HCT116 (cell line): Measurements from ENCODE around the gene SLCO2A1. TPM values are rescaled to one million over a fixed set of nuclear protein-coding genes. Genes with fewer than 3 reads are reported as not detected.

Experiments
- ATAC-seq: fragments of 200-7000 bp; cut with Tn5 transposase; 2 replicates; pipeline ENCODE4 v1.9.1; 2020; ENCODE audit warnings: mild to moderate bottlenecking, moderate library complexity
- BruUV-seq: library from RNA; stranded (reverse); fragments of 400-500 nt; replicated peaks from 2 replicates; lab custom pipeline; 2021; lab: Mats Ljungman, UMichigan
- CTCF ChIA-PET: fragments of 300-600 bp; sonication (Branson Sonifier 250); formaldehyde crosslinking; loops from one replicate; lab custom pipeline; 2021; ENCODE audit warnings: antibody characterized with exemption; lab: Charles Lee
- POLR2A ChIA-PET: fragments of 300-600, 350-600 bp; sonication (Branson Sonifier 250); formaldehyde crosslinking; loops from one replicate; lab custom pipeline; 2021; ENCODE audit warnings: antibody characterized with exemption; lab: Charles Lee
- RAD21 ChIA-PET, 2 experiments: fragments of 300-600 bp; sonication (Branson Sonifier 250); formaldehyde crosslinking; loops; one replicate each; lab custom pipeline; 2023; ENCODE audit warnings: low total read pairs in 2 of 2; ENCODE audit not compliant: uncharacterized antibody in 2 of 2, unreplicated experiment in 2 of 2, low non-redundant PET in 1 of 2; lab: Charles Lee
- DNase-seq: peaks from one replicate; pipeline ENCODE4 v3.0.0-alpha.2; 2010; ENCODE audit warnings: low read depth, low spot score
- H2AFZ ChIP-seq: fragments of 200-600 bp; shearing (Covaris generic), sonication (generic); 2 replicates; pipeline ENCODE4 v1.6.1; 2017; ENCODE audit warnings: low read depth, mixed run types, mixed read lengths, antibody characterized with exemption, low read length; ENCODE audit not compliant: poor library complexity, severe bottlenecking
- H3K27ac ChIP-seq: 2 replicates; pipeline ENCODE4 v1.5.1; 2012; ENCODE audit warnings: low read depth, low read length
- H3K27me3 ChIP-seq: fragments of 200-600 bp; sonication (generic); 2 replicates; pipeline ENCODE4 v1.6.1; 2016; ENCODE audit warnings: mixed run types, low read length, mixed read lengths; ENCODE audit not compliant: insufficient read depth
- H3K36me3 ChIP-seq, 2 experiments: fragments of 200-500 bp in 1 of 2; fragments of 200-600 bp in 1 of 2; sonication (Bioruptor generic) in 1 of 2; sonication (generic) in 1 of 2; 2 replicates each; pipeline versions ENCODE4 v1.5.1 to v1.6.1; 2014 to 2016; ENCODE audit warnings: low read length in 2 of 2, inconsistent platforms in 1 of 2, mixed read lengths in 1 of 2, mixed run types in 1 of 2; ENCODE audit not compliant: insufficient read depth in 2 of 2, control insufficient read depth in 1 of 2
- H3K4me1 ChIP-seq, 2 experiments: fragments of 200-600 bp in 1 of 2; sonication (generic) in 1 of 2; 2 replicates each; pipeline versions ENCODE4 v1.5.1 to v1.6.1; 2012 to 2017; ENCODE audit warnings: low read length in 2 of 2, inconsistent platforms in 1 of 2, mild to moderate bottlenecking in 1 of 2, mixed read lengths in 1 of 2, mixed run types in 1 of 2, moderate library complexity in 1 of 2; ENCODE audit not compliant: insufficient read depth in 2 of 2, control insufficient read depth in 1 of 2
- H3K4me2 ChIP-seq: fragments of 200-600 bp; sonication (generic); 2 replicates; pipeline ENCODE4 v1.6.1; 2017; ENCODE audit warnings: mixed run types, low read length, mixed read lengths
- H3K4me3 ChIP-seq, 2 experiments: fragments of 200-600 bp in 1 of 2; sonication (generic) in 1 of 2; replicated peaks in 1 of 2; 2 replicates each; pipeline ENCODE4 v1.5.1; 2011 to 2016; ENCODE audit warnings: low read length in 2 of 2, control low read depth in 1 of 2, low read depth in 1 of 2, mild to moderate bottlenecking in 1 of 2, mixed read lengths in 1 of 2, mixed run types in 1 of 2
- H3K79me2 ChIP-seq: fragments of 200-600 bp; sonication (generic); 2 replicates; pipeline ENCODE4 v1.6.1; 2017; ENCODE audit warnings: mild to moderate bottlenecking, mixed run types, low read length, moderate library complexity, mixed read lengths; ENCODE audit not compliant: insufficient read depth
- H3K9ac ChIP-seq: fragments of 200-600 bp; sonication (generic); 2 replicates; pipeline ENCODE4 v1.6.1; 2016; ENCODE audit warnings: low read length, mixed read lengths
- H3K9me2 ChIP-seq: fragments of 200-600 bp; sonication (generic), shearing (Covaris generic); 2 replicates; pipeline ENCODE4 v1.6.1; 2017; ENCODE audit warnings: mixed run types, mild to moderate bottlenecking, moderate library complexity; ENCODE audit not compliant: insufficient read depth
- H3K9me3 ChIP-seq, 2 experiments: fragments of 200-500 bp in 1 of 2; fragments of 200-600 bp in 1 of 2; sonication (Bioruptor generic) in 1 of 2; sonication (generic) in 1 of 2; 2 replicates each; pipeline ENCODE4 v1.6.1; 2014 to 2017; ENCODE audit warnings: low read length in 2 of 2, mixed read lengths in 2 of 2, inconsistent platforms in 1 of 2, low read depth in 1 of 2, mild to moderate bottlenecking in 1 of 2, mixed run types in 1 of 2, moderate library complexity in 1 of 2; ENCODE audit not compliant: control insufficient read depth in 1 of 2, insufficient read depth in 1 of 2
- H4K20me1 ChIP-seq: fragments of 200-600 bp; sonication (generic), shearing (Covaris generic); 2 replicates; pipeline ENCODE4 v1.6.1; 2017; ENCODE audit warnings: mixed run types, mild to moderate bottlenecking, moderate library complexity; ENCODE audit not compliant: insufficient read depth
- CEBPB ChIP-seq: IDR thresholded peaks from 2 replicates; pipeline ENCODE4 v1.6.1; 2012; ENCODE audit warnings: low read depth
- EGR1 ChIP-seq: IDR thresholded peaks from 2 replicates; pipeline ENCODE4 v1.6.1; 2012; ENCODE audit warnings: low read depth
- MAX ChIP-seq: IDR thresholded peaks from 2 replicates; pipeline ENCODE4 v1.6.1; 2012
- RAD21 ChIP-seq: IDR thresholded peaks from 2 replicates; pipeline ENCODE4 v1.6.1; 2012; ENCODE audit warnings: low read depth, mild to moderate bottlenecking
- TCF7L2 ChIP-seq: IDR thresholded peaks from 2 replicates; pipeline ENCODE4 v1.7.0; 2011; ENCODE audit warnings: borderline replicate concordance, inconsistent platforms; ENCODE audit not compliant: insufficient read depth, insufficient read length; ENCODE audit errors: extremely low read depth
- YY1 ChIP-seq: IDR thresholded peaks from 2 replicates; pipeline ENCODE4 v1.6.1; 2011; ENCODE audit warnings: low read length, low read depth, moderate library complexity, mild to moderate bottlenecking; ENCODE audit not compliant: insufficient replicate concordance; ENCODE audit errors: extremely low read depth
- intact Hi-C: fragments of 100-400 bp; cut with micrococcal nuclease; formaldehyde crosslinking; loops from 2 replicates; pipeline ENCODE4 v1.10.0; 2022
- total RNA-seq: library from RNA; stranded (reverse); gene quantifications from one replicate; pipeline ENCODE4 v1.2.1, GENCODE V29; 2021; ENCODE audit not compliant: unreplicated experiment
- TF ChIP-seq, protein P1 (sequence below), 3 experiments: fragments of 200-600 bp in 1 of 3; sonication (generic) in 1 of 3; IDR thresholded peaks in 2 of 3; conservative IDR thresholded peaks in 1 of 3; 2 replicates each; pipeline ENCODE4 v1.5.1; 2012 to 2017; ENCODE audit warnings: low read depth in 2 of 3, low read length in 2 of 3, antibody characterized with exemption in 1 of 3, borderline replicate concordance in 1 of 3, control low read depth in 1 of 3, mild to moderate bottlenecking in 1 of 3, mixed read lengths in 1 of 3, mixed run types in 1 of 3, moderate library complexity in 1 of 3; ENCODE audit not compliant: insufficient read depth in 1 of 3

The SLCO2A1 gene
- total RNA-seq, 1 experiment from 2014 or later = 0.52 TPM

DNA sequence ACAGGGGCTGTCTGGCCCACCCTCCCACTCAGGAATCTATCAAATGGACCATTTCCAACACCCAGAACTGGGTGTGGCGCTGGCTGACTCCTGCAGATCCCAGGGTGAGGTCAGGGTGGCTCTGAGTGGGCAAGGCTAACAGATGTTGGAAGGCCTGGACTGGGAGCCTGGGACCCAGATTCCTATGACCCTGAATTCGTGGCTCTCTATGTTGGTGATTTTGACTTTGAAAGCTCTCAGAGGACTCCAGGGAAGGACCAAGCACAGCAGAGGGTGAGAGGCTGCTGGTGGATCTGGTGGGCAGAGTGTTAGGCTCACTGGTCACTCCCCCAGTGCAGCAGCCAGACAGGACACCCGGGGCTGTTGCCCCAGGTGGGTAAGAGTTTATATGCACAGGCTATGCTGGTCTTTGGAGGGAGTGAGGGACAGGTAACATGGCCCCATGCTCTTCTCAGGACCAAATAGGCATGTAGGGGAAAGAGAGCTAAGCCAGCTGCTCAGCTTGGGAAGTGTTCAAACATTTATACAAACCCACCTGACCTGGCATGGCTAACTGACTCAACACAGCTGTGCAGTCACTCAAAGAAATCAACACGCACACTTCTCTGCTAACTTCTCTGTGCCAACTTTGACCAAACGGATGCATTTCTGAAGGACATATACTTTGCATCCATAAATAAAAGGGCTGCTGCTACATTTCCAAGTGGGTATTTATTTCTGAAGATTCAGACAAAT is 71.5 kb downstream of the SLCO2A1 start:
- Histone ChIP-seq H3K4me2 (no peak overlapping the region), H2AFZ (no peak overlapping the region), H3K9me3 (no peaks in the 10 kb centered on the region), H3K36me3 (no peaks in the 10 kb centered on the region), H3K27me3 (no peaks in the 10 kb centered on the region; the same call in 1 of the 2 replicates), H4K20me1 (no peaks in the 10 kb centered on the region), H3K27ac (no peak overlapping the region), H3K9me2 (no peaks in the 10 kb centered on the region), H3K4me3 (no peak overlapping the region), H3K79me2 (no peaks in the 10 kb centered on the region), H3K4me1 (peaks cover 0 to 9% of the 10 kb centered on the region in 2 experiments; a peak in 1 of 4 replicates), H3K9ac (no peak overlapping the region)
- BruUV-seq = no TSS peak
- TF ChIP-seq EGR1 = no peak
- TF ChIP-seq RAD21 = no peak
- TF ChIP-seq, protein P1, sequence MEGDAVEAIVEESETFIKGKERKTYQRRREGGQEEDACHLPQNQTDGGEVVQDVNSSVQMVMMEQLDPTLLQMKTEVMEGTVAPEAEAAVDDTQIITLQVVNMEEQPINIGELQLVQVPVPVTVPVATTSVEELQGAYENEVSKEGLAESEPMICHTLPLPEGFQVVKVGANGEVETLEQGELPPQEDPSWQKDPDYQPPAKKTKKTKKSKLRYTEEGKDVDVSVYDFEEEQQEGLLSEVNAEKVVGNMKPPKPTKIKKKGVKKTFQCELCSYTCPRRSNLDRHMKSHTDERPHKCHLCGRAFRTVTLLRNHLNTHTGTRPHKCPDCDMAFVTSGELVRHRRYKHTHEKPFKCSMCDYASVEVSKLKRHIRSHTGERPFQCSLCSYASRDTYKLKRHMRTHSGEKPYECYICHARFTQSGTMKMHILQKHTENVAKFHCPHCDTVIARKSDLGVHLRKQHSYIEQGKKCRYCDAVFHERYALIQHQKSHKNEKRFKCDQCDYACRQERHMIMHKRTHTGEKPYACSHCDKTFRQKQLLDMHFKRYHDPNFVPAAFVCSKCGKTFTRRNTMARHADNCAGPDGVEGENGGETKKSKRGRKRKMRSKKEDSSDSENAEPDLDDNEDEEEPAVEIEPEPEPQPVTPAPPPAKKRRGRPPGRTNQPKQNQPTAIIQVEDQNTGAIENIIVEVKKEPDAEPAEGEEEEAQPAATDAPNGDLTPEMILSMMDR (IDR thresholded peaks at IDR 0.05 in 2 of 3, conservative IDR thresholded peaks at IDR 0.05 in 1 of 3; ENCODE audit: borderline replicate concordance in 1 of 3, insufficient read depth in 1 of 3, low read depth in 2 of 3, low read length in 2 of 3) = no peak
- TF ChIP-seq TCF7L2 = no peak
- TF ChIP-seq YY1 = no peak
- TF ChIP-seq CEBPB = no peak
- TF ChIP-seq MAX = no peak
- intact Hi-C loops = no loop called here
- ChIA-PET POLR2A (no interaction called here), CTCF (no interaction called here), RAD21 (no interaction called here)
- DNase-seq (no peak), ATAC-seq (no peak)
